ENCODE measurements around the gene LSP1.

- TF ChIP-seq CTCF (IDR thresholded peaks at IDR 0.05) = no peak
- TF ChIP-seq POLR2AphosphoS5 (IDR thresholded peaks at IDR 0.05) = no peak
- TF ChIP-seq EP300 (IDR thresholded peaks at IDR 0.05) = no peak
- no peak for TF ChIP-seq POLR2A (IDR thresholded peaks at IDR 0.05; ENCODE audit: low read depth)
Observed at GRCh38 chr11:1812801-1813200, 40.1 kb upstream of the LSP1 start.
